HG02981 (cell line): ENCODE results near the gene PHC2.

ENCODE experiments used
- ATAC-seq: cut with Tn5 transposase; IDR thresholded peaks from one replicate; pipeline ENCODE4 v1.9.1; 2021; ENCODE audit warnings: mild to moderate bottlenecking, moderate library complexity; ENCODE audit not compliant: unreplicated experiment

The PHC2 gene

DNA sequence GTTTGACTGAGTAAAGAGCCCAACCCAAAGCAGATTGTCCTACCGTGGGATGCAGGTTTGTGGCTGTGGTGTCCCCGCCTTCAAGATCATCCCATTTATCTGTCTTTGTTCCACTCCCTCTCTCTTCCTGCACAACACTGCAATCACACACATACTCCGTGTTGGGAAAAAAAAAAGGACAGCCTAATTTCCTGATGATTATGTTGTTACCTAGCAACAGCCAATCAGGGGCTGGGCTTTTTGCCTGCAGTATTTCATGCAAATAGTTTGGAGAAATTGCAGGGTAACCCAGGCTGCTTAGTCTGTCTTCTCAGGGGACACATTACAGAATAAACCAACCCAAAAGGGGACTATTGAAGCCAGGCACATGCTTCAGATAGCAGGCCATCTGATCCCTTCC, 38.3 kb downstream of the PHC2 start:
- no peak for ATAC-seq

DNA sequence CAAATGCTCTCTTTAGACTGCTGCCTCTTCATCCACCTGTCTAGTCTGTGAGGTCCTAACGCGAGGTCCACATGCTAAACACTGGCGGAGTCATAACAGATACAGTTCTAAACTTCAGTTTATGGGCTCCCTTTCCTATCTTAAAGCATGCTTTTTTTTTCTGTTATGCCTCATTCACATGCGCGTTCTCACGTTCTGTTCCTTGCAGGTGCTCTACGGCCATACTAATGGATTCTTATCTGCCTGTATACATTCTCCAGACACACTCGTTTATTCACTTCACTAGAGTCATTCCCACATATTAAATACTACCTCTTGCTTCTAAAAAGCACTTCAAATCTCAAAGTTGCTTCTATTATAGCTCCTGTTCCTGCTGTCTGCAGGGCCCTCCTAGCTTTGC, 38.7 kb downstream of the PHC2 start:
- no peak for ATAC-seq

DNA sequence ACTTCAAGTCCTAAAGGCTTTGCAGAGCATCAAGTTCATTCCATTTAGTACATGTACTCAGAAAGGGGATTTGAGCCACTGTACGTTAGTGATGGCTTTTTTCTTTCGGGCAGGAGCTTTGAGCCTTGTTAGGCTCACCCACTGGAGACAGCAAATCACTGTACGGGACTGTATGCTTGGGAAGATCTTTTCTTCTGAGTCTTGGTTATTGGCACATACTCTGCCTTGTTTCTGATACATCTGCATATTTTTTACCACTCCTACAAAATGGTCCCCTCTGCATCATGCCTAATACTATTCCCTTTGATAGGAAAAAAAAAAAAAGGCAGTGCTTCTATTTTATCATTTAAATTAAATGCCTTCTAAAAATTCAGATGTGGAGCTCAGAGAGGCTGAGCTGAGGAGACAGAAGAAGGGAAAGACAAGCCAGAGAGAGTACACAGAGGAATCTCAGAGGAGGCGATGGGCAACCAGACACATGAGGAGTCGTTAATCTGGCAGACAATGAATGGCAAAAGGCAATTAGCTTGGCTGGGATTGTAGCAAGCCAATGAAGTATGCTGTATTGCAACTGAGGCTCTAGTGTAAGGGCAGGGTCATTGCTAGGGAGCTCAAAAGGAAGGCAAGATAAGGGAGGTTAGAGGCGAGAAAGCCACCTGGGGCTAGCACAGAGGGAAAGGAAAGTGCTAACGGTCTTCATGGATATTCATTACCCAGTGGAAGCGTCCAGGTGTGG, 39.4 kb downstream of the PHC2 start:
- ATAC-seq, result no peak

DNA sequence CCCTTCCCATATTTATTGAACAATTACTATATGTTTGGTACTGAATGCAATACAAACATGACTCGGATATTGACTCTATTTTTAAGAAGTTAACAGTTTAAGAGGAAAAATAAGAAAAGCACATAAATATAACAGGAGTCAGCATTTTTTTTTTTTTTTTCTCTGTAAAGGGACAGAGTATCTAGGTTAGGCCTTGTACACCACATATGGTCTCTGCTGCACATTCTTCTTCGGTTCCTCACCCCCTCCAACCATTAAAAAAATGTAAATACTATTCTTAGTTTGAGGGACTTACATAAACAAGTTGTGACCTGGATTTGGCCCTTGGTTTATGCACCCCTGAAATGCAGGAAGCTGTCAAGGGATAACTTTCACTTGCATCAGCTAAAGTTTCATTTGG, 40.4 kb downstream of the PHC2 start:
- no peak for ATAC-seq

DNA sequence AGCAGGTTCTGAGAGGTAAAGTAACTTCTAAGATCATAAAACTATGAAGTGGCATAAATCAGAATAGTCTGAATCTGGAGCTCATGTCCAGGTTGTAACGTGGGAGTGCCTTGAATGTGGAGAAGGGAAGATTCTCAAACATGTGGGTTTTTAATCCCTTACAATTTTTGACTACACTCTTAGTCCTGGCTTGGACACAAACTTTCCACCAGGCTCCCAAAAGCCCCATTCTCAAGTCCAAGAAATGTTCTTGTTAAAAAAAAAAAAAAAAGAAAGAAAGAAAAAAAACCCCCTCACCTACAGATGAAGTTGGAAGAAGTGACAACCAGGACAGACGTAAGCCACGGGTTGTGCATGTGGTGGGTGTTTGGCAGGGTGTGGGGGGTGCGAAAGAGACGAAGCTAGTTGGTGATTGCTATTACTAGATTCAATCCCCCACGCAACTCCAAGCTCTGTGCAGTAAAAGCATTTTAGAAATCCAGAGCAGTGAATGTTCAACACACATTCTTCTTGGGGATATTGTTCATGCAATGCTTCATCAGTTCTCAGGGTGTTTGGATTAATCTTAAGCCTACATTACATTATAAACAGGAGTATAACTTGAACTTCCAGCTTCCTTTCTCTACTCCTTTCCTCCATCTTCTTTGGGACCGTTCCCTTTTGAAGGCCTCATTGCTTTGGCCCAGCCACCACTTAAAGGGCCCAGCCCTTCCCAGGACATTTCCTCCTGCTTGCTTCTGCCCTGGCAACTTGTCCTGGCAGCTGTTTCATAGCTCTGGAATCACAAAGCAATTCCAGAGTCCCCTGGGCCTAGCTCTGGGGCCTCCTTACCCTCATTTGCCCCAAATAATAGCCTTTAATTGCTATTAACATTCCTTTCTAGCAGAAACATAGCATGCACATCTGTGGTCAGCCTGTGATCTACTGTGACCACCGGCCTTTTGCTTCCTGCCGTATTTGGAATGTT, 41.8 kb downstream of the PHC2 start:
- no peak for ATAC-seq

DNA sequence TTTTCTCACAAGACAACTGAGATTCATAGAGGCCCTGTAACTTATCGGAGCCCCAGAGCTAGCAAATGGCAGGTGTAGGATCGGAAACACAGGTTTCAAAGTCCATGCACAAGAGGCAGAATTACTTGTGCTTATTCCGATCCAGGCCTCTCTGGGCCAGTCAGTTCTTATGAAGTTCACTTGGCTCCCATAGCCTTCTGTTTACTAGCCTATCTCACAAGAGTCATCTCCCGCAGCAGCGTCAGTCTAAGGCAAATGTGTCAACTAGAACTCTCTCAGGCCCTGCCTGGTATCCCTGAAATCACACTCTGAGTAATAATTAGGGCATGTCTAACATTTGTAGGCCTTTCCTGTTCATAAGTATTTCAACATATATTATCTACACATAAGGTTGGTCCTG, 43.3 kb downstream of the PHC2 start:
- no peak for ATAC-seq

DNA sequence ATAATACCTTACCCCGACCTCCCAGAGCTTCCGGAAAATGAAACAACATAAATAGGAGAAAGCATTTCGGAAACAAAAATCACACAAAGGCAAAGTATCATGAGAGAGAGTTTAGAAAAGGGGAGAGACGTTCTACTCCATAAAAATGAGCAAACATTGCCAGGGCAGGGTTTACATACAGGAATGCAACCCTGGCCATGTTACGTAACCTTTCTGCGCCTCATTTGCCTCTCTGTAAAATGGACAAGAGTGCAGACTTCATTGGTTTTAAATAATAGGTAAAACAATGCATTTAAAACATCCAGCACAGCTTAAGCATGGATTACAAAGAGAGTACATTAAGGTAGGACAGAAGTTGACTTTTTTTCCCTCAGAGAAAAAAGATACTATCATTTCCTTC, 45.6 kb downstream of the PHC2 start:
- no peak for ATAC-seq

DNA sequence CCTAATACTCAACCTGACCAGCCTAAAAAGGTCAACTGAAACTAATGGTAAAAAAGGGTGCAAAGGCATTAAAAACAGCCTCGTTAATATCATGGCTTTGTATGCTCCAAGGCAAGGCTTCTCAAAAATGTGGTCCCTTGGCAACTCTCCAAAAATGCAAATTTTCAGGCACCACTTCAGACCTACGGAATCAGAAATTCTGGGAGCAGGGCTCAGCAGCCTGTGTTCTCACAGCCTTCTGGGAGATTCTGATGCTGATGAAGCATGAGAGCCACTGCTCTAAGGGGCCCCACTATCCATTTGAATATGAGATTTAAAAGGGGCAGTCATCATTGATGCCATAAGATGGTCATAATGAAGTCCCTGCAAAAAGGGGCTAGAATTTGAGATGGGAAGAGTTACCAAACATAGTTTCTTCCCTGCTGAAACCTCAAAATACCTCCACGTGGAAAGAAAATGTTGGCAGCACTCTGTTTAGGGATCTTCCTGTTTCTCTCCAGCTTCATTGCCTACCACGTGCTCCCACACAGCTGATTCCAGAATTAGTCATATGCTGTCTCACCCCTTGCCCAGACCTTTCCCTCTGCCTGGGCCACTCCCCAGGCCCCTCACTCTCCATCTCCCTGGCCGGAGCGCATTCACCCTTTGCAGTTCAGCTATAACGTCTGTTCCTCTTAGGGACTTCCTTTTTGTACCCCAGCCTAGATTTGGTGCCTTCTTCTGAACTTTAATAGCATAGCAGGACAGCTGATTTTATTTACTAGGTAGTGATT, 46.7 kb downstream of the PHC2 start:
- ATAC-seq, result no peak

DNA sequence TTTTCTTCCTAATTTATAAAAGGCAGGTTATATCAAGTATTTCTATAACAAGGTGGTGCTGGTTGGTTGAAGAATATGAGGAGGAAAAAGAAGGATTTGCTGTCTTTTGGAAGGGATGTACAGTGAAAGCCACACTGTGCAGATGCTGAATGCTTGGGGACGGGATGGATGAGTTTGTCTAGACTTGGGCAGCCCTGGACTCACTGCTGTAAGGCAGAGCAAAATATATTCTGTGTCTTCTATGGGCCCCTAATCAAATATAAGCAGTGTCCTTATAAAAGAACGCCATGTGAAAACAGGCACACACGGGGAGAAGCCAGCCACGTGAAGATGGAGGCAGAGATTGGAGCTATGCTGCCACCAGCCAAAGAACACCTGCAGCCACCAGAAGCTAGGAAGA, 47.4 kb downstream of the PHC2 start:
- ATAC-seq, result no peak

DNA sequence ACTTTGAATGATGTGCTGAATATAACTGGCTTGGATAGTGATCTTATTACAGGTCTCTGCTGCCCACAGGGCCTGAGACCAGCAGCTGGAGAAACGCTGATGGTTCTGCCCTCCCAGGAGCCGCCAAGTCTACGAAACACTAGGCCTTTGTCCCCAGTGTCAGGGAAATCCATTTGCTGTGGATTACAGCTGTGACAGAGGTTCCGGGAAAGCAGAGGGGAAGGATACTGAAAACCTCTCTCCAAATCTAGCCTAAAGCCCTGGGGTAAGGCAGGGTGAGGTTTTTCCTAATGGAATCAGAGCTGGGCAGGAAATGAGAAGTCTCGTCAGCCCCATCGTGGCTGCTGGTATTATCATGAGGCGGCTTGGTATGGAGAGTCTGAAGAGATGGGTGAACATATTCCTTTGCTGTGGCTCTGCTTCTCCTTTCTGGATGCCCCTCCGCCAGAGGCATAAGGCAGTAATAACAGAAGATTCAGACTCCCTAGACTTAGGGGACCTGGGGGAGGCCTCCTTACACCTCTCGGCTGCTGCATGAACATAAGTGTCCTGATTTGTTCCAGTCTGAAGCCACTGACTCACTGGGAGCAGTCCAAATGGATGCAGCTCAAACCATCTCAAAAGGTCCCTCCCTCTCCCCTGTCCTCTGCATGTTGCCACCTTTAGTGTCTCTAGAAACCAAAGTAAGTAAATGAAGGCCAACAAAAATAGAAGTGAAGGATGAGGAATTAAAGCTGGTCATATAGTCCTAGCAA, 48.1 kb downstream of the PHC2 start:
- ATAC-seq, result no peak

DNA sequence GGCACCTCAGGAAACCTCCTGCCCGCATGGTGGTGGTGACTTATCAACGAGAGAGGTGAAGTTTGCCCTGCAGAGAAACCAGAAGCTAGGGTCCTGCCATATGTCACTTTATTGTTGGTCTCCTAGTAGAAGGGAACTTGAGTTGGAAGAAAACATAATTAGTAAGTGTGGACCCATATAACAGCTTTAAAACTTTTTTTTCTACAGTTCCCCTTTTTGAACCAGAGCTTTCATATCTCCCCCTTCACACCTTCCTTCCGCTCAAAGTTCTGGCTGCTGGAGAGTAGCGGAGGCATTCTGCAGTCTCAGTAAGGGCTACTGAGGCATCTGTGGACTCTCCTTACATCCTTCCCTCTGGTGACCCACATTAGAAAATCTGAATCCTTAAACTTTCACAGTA, 48.9 kb downstream of the PHC2 start:
- ATAC-seq, result no peak

DNA sequence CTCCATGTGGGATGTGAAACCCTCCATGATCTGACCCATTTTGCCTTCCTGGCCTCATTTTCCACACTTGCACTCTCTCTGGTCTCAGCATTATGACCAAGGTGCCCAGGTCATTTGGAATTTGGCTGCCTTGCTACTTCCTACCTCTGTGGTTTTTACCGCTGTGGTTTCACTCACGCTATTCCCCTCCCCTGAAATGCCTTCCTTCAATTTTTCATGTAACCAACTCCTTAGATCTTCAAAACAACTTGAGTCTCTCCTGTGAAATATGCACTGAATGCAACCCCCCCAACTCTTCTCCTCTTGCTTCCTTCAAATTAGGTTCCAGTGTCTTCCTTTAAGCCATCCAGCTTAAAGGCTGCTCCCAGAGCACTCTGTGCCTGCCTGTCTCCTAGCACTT, 50.1 kb downstream of the PHC2 start:
- no peak for ATAC-seq

DNA sequence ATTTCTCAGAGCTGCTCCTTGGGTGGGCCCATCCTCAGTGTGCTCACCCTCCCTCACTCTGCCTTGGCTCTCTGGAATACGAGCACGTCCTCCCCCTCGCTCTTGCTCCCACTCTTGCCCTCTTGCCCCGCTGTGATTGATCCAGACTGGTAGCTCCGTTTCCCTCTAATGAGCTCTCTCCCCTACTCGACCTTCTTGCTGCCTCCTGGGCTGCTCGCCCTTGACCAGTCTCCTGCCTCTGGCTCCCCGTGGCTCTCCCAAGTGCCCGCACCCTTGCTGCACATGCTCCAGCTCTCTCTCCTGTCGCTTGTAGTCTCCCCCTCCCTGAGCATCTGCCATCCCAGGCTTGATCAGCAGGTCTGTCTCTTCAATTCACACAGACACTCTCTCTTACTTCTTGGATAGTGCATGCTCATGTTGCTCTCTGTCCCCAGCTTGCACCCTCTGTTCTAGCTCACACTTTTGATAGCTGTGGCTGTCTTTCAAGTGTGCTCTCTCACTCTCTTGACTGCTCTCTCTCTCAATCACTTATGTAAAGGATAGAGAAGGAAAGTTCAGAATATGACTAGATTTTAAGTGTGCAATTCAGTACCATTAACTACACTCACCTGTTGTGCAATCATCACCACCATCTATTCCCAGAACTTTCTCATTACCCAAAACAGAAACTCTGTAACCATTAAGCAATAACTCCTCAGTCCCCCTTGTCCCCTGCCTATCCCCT, 51.1 kb downstream of the PHC2 start:
- ATAC-seq, result no peak

DNA sequence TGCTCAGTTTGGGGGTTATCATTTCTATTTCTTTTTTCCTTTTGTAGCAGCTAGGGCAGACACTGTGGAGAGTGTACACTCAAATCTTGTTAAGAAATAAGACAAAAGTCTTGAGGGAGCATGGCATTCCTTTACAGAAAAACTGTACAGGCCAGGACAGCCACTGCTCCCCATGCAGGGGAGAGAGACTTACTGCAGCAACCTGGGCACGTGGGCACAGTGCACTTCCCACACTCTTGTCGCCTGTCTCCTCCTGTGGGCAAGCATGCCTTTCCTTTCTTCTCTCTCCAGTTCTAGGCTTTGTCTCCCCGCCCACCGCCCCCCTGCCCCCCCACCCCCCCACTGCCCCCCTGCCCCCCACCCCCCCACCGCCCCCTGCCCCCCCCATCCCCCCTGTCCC, 51.9 kb downstream of the PHC2 start:
- ATAC-seq, result no peak

DNA sequence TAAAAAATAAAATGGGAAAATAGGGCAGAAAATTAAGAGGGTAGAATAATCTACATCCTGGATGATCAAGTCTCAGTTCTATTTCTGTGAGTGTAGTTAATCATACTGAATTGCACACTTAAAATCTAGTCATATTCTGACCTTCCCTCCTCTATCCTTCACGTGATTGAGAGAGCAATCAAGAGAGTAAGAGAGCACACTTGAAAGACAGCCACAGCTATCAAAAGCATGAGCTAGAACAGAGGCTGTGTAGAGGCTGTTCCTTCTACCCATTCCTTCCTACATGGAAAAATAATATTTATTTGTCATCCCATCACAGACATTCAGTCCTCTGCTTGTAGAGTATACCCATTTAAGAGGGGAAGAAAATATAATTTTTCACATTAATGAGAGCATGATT, 52.4 kb downstream of the PHC2 start:
- ATAC-seq, result no peak

DNA sequence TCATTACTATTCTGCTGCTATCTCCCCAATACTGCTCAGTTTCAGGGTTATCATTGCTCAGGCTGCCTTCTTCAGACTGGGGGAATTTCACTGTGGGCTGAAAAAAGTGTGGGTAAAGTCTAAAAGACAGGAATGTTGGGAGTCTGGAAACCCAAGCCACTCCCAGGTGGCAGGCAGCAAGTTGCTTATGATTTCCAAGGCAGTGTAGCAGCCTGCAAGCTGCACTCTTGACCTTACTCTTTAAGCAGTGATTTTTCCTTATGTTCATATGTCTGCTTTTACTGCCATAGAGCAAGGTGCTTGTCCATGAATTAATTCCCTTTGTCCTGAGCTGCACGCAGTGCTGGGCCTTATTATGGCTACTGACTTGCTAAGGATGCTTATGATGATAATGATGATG, 53.1 kb downstream of the PHC2 start:
- no peak for ATAC-seq

DNA sequence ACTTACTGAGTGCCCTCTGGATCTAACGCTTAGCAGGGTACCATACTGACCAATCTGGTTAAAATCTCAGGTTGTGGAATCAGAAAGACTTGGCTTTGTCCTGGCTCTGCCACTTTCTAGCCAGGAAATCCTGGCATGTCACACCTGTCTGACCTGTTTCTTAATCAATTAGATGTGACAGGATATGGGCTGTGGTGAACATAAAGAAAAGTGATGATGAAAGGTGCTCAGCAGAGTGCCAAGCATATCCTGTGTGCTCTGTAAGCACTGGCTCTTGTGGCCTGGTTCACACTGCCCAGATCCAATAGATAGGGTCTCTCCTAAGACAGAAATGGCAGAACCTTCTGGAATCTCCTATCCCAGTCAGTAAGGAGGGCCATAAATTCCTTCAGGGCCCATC, 53.9 kb downstream of the PHC2 start:
- ATAC-seq, result no peak

DNA sequence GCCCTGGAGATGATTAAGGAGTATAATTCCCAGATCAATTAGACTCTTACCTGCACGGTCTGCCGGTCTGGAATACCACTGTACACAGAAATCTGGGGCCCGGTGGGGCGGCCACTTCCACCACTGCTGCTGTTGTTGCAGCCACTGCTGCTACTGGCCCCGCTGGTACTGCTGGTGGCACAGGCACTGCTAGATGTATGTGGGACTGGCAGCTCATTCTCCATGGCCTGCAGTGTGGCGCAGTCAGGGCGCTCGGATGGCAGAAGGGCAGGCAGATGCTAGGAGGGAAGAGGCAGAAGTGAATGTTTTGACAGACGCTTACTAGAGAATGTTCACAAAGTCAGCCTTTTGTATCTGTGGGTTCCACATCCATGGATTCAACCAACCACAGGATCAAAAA, 55.6 kb downstream of the PHC2 start:
- no peak for ATAC-seq

DNA sequence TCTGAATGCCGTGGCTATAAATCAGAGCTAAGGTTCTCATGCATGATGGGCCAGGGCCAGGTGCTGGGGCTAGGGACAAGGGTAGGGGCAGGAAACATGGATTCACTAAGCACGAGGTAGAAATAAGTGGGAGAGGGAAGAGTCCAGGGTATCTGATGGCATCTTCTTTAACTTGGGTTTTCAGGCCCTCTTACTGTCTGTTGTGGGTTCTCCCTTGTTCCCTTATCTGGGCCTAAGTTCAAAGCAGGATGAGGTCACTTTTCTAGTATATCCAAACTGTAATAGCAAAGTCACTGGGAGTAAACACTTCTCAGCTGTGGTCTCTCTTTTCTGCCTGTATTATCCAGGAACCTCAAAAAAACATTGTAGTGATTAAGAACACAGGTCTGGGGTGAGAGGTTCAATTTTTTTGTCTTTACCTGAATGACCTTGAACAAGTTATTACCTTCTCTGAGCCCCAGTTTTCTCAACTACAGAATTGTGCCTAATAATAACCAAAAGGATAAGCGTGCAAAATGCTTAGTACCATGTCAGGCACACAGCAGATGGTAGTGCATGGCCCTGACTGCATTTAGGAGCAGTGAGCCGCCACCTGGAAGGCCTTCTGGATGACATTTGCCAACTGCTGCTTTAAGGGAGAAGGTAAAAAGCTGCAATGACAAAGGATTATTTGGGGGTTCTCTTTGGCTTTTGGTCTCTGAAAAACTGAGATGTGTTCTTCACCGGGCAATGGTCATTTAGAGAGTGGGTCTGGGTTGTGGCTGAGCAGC, 56.4 kb downstream of the PHC2 start:
- ATAC-seq, result no peak
